Hepatocyte (in vitro differentiated cells): ENCODE data around the gene SLC1A4.

ENCODE experiments used
- CTCF ChIP-seq: fragments of 200-600 bp; sonication (generic); IDR thresholded peaks from 2 replicates; pipeline ENCODE4 v1.5.1; 2016; ENCODE audit warnings: antibody characterized with exemption, mild to moderate bottlenecking; ENCODE audit not compliant: poor library complexity
- EZH2 ChIP-seq: fragments of 200-600 bp; sonication (generic); IDR thresholded peaks from 2 replicates; pipeline ENCODE4 v1.6.1; 2016; ENCODE audit warnings: antibody characterized with exemption, mild to moderate bottlenecking, borderline replicate concordance
- EZH2phosphoT487 ChIP-seq: fragments of 200-600 bp; sonication (generic); IDR thresholded peaks from one replicate; pipeline ENCODE4 v1.6.1; 2018; ENCODE audit warnings: antibody characterized with exemption, mild to moderate bottlenecking, low read depth, moderate library complexity; ENCODE audit not compliant: unreplicated experiment, severe bottlenecking

GRCh38 chr2:65070856-65071255 is 81.7 kb downstream of the SLC1A4 start:
- TF ChIP-seq CTCF (no peak), EZH2 (no peak), EZH2phosphoT487 (no peak)
